Measurements from ENCODE around the gene SETD1B.

SETD1B gene

DNA sequence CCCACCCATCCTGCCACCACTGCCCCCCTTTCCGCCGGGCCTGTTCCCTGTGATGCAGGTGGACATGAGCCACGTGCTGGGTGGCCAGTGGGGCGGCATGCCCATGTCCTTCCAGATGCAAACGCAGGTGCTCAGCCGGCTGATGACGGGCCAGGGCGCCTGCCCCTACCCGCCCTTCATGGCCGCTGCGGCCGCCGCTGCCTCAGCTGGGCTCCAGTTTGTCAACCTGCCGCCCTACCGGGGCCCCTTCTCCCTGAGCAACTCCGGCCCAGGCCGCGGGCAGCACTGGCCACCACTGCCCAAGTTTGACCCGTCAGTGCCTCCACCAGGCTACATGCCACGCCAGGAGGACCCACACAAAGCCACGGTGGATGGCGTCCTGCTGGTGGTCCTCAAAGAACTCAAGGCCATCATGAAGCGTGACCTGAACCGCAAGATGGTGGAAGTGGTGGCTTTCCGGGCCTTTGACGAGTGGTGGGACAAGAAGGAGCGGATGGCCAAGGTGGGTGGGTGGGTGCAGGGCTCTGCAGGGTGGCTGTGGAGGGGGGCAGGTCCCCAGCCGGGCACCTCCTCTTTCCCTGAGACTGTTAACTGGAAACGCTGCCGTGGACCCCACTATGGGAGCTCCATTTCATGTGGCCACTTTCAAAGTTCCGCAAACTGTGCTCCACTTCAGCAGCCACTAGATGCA is 10.8 kb downstream of the SETD1B start:
- H3K9me2 ChIP-seq (ENCODE audit: low read depth, low read length) = no peaks in the 10 kb centered on the region
- H3K9ac ChIP-seq (ENCODE audit: low read length) = no peak overlapping the region
- H3F3A ChIP-seq (ENCODE audit: insufficient read depth, low read length) = 0 out of 2 replicates have a peak, but pooled peaks cover 5% of the 10 kb centered on the region
- H2AFZ ChIP-seq (ENCODE audit: low read length) = no peak overlapping the region
- no peak overlapping the region for H3K27ac ChIP-seq (ENCODE audit: low read depth, low read length, poor library complexity, severe bottlenecking)
- H3K27me3 ChIP-seq (ENCODE audit: insufficient read depth, low read length) = no peaks in the 10 kb centered on the region
- H3K4me1 ChIP-seq (ENCODE audit: insufficient read depth, low read length, severe bottlenecking) = peaks cover 32% of the 10 kb centered on the region
- peaks cover 61% of the 10 kb centered on the region for H3K36me3 ChIP-seq (ENCODE audit: insufficient read depth, low read length)
- no peak for TF ChIP-seq EZH2 (IDR thresholded peaks at IDR 0.05; ENCODE audit: borderline replicate concordance, low read length)
- TF ChIP-seq, protein P1, sequence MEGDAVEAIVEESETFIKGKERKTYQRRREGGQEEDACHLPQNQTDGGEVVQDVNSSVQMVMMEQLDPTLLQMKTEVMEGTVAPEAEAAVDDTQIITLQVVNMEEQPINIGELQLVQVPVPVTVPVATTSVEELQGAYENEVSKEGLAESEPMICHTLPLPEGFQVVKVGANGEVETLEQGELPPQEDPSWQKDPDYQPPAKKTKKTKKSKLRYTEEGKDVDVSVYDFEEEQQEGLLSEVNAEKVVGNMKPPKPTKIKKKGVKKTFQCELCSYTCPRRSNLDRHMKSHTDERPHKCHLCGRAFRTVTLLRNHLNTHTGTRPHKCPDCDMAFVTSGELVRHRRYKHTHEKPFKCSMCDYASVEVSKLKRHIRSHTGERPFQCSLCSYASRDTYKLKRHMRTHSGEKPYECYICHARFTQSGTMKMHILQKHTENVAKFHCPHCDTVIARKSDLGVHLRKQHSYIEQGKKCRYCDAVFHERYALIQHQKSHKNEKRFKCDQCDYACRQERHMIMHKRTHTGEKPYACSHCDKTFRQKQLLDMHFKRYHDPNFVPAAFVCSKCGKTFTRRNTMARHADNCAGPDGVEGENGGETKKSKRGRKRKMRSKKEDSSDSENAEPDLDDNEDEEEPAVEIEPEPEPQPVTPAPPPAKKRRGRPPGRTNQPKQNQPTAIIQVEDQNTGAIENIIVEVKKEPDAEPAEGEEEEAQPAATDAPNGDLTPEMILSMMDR (IDR thresholded peaks at IDR 0.05; ENCODE audit: low read length) = no peak
- no peaks in the 10 kb centered on the region for H3K9me3 ChIP-seq (ENCODE audit: low read length)
- no peaks in the 10 kb centered on the region for H3K79me2 ChIP-seq (ENCODE audit: insufficient read depth, low read length)
- no peak overlapping the region for H3K4me2 ChIP-seq (ENCODE audit: low read length)
- H3K4me3 ChIP-seq (ENCODE audit: low read depth, low read length, poor library complexity, severe bottlenecking) = no peak overlapping the region
- no peaks in the 10 kb centered on the region for H4K20me1 ChIP-seq (ENCODE audit: insufficient read depth, low read length)

DNA sequence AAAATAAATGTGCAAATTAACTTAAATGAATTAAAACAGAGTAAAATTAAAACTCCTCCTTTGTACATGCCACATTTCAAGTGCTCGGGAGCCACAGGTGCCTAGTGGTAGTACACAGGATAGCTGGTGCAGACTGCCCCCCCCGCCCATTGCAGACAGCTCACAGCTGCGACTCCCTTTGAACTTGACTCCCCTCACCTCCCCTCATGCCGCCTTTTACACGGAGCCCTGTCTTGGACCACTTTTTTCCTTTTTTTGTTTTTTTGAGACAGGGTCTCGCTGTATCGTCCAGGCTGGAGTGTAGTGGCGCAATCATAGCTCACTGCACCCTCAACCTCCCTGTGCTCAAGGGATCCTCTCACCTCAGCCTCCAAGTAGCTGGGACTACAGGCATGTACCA is 11.5 kb downstream of the SETD1B start:
- no peaks in the 10 kb centered on the region for H3K9me2 ChIP-seq (ENCODE audit: low read depth, low read length)
- TF ChIP-seq EZH2 (IDR thresholded peaks at IDR 0.05; ENCODE audit: borderline replicate concordance, low read length) = no peak
- TF ChIP-seq, protein P1 (IDR thresholded peaks at IDR 0.05; ENCODE audit: low read length) = no peak
- H3K9ac ChIP-seq (ENCODE audit: low read length) = no peak overlapping the region
- no peaks in the 10 kb centered on the region for H3K27me3 ChIP-seq (ENCODE audit: insufficient read depth, low read length)
- no peaks in the 10 kb centered on the region for H3K79me2 ChIP-seq (ENCODE audit: insufficient read depth, low read length)
- H2AFZ ChIP-seq (ENCODE audit: low read length) = no peak overlapping the region
- H3K36me3 ChIP-seq (ENCODE audit: insufficient read depth, low read length) = peaks cover 61% of the 10 kb centered on the region
- H3K4me3 ChIP-seq (ENCODE audit: low read depth, low read length, poor library complexity, severe bottlenecking) = no peak overlapping the region
- peaks cover 32% of the 10 kb centered on the region for H3K4me1 ChIP-seq (ENCODE audit: insufficient read depth, low read length, severe bottlenecking)
- no peak overlapping the region for H3K4me2 ChIP-seq (ENCODE audit: low read length)
- H3K27ac ChIP-seq (ENCODE audit: low read depth, low read length, poor library complexity, severe bottlenecking) = no peak overlapping the region
- no peaks in the 10 kb centered on the region for H4K20me1 ChIP-seq (ENCODE audit: insufficient read depth, low read length)
- H3F3A ChIP-seq (ENCODE audit: insufficient read depth, low read length) = 0 out of 2 replicates have a peak, but pooled peaks cover 5% of the 10 kb centered on the region
- H3K9me3 ChIP-seq (ENCODE audit: low read length) = no peaks in the 10 kb centered on the region

DNA sequence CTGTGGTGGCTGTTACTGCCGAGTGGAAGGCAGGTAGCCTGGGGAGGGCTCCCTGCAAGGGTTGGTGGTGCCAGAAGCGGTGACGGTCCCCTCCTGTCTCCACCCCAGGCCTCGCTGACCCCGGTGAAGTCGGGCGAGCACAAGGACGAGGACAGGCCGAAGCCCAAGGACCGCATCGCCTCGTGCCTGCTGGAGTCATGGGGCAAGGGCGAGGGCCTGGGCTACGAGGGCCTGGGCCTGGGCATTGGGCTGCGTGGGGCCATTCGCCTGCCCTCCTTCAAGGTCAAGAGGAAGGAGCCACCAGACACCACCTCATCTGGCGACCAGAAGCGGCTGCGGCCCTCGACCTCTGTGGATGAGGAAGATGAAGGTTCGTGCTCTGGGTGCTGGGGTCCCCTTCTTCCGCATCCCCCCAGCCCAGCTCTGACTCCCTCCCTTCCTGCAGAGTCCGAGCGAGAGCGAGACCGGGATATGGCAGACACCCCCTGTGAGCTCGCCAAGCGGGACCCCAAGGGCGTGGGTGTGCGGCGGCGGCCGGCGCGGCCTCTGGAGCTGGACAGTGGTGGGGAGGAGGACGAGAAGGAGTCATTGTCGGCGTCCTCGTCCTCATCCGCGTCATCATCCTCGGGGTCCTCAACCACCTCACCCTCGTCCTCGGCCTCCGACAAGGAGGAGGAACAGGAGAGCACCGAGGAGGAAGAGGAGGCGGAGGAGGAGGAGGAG is 13.3 kb downstream of the SETD1B start:
- H3F3A ChIP-seq (ENCODE audit: insufficient read depth, low read length) = no peaks in the 10 kb centered on the region
- peaks cover 63% of the 10 kb centered on the region for H3K36me3 ChIP-seq (ENCODE audit: insufficient read depth, low read length)
- H3K27me3 ChIP-seq (ENCODE audit: insufficient read depth, low read length) = no peaks in the 10 kb centered on the region
- peaks cover 17% of the 10 kb centered on the region for H3K4me1 ChIP-seq (ENCODE audit: insufficient read depth, low read length, severe bottlenecking)
- no peaks in the 10 kb centered on the region for H3K9me2 ChIP-seq (ENCODE audit: low read depth, low read length)
- H3K27ac ChIP-seq (ENCODE audit: low read depth, low read length, poor library complexity, severe bottlenecking) = no peak overlapping the region
- H3K79me2 ChIP-seq (ENCODE audit: insufficient read depth, low read length) = no peaks in the 10 kb centered on the region
- H3K9me3 ChIP-seq (ENCODE audit: low read length) = no peaks in the 10 kb centered on the region
- H3K9ac ChIP-seq (ENCODE audit: low read length) = no peak overlapping the region
- H4K20me1 ChIP-seq (ENCODE audit: insufficient read depth, low read length) = no peaks in the 10 kb centered on the region
- no peak overlapping the region for H3K4me3 ChIP-seq (ENCODE audit: low read depth, low read length, poor library complexity, severe bottlenecking)
- no peak overlapping the region for H2AFZ ChIP-seq (ENCODE audit: low read length)
- TF ChIP-seq EZH2 (IDR thresholded peaks at IDR 0.05; ENCODE audit: borderline replicate concordance, low read length) = no peak
- TF ChIP-seq, protein P1 (IDR thresholded peaks at IDR 0.05; ENCODE audit: low read length) = no peak
- H3K4me2 ChIP-seq (ENCODE audit: low read length) = no peak overlapping the region

Data from OCI-LY1 (cell line).